Measurements from ENCODE around the gene MLXIP. TPM values are rescaled to one million over a fixed set of nuclear protein-coding genes. Genes with fewer than 3 reads are reported as not detected.

The MLXIP gene
- total RNA-seq, 1 experiment from 2014 or later = 46.3 TPM

DNA sequence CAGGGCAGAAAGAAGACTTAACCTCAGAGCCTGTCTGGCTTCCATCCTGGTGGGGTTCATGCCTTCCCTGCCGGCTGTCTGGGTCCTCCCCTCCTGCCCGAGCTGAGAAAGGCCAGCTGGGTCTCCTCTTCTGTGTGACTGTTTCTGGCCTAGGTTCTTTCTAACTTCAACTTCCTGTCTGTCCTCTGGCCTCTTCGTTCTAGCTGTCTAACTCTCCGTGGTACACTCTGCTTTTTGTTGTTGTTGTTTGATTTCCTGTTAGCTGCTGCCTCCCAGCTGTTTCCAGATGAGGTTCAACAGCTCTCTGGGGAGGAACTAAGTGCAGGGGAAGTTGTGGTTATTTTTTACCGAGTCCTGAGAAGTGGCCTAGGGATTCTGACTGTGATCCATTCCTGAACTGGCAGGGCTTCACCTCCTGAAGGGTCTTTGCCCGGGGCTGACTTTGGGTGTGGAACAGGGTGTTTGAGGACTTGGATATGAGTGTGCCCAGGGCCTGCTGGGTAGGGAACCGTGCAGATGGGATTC is 3.2 kb downstream of the MLXIP start:
- Histone ChIP-seq H3K27ac (ENCODE audit: low read depth, low read length) (no peak overlapping the region), H3K4me3 (replicated peaks in 1 of 2; ENCODE audit: low read depth in 1 of 2, low read length in 2 of 2) (no peak overlapping the region), H3K79me2 (ENCODE audit: insufficient read depth, low read length) (peaks cover 78% of the 10 kb centered on the region), H4K20me1 (ENCODE audit: insufficient read depth) (peaks cover 3% of the 10 kb centered on the region; the same call in 1 of the 2 replicates), H3K9me3 (ENCODE audit: control insufficient read depth in 1 of 2, insufficient read depth in 1 of 2, low read depth in 1 of 2, low read length in 2 of 2) (no peaks in the 10 kb centered on the region), H3K27me3 (ENCODE audit: insufficient read depth, low read length) (no peaks in the 10 kb centered on the region), H3K36me3 (ENCODE audit: control insufficient read depth in 1 of 2, insufficient read depth in 2 of 2, low read length in 2 of 2) (peaks cover 12 to 17% of the 10 kb centered on the region in 2 experiments; a peak in 3 of 4 replicates), H3K9ac (ENCODE audit: low read length) (no peak overlapping the region), H3K9me2 (ENCODE audit: insufficient read depth) (no peaks in the 10 kb centered on the region), H3K4me1 (ENCODE audit: control insufficient read depth in 1 of 2, insufficient read depth in 2 of 2, low read length in 2 of 2) (peaks cover 17 to 30% of the 10 kb centered on the region in 2 experiments), H3K4me2 (ENCODE audit: low read length) (no peak overlapping the region), H2AFZ (ENCODE audit: low read depth, low read length, poor library complexity, severe bottlenecking) (no peak overlapping the region)
- intact Hi-C loops (cut with micrococcal nuclease) = no loop called here
- ChIA-PET CTCF (interaction anchor here (0.6 kb wide), 1 partner anchor 25 kb away, joined by 5 read pairs; no protein-coding TSS in a partner anchor), RAD21 (ENCODE audit: low non-redundant PET in 1 of 2, low total read pairs in 2 of 2, uncharacterized antibody in 2 of 2, unreplicated experiment in 2 of 2) (no interaction called here), POLR2A (interaction anchor here (1.3 kb wide), 1 partner anchor 41 kb away, joined by 3 read pairs; no protein-coding TSS in a partner anchor)
- no TSS peak for BruUV-seq (replicated peaks)
- no peak for DNase-seq (ENCODE audit: low read depth, low spot score)
- no peak for ATAC-seq
- TF ChIP-seq EZH2 (IDR thresholded peaks at IDR 0.05) (no peak), POLR2AphosphoS5 (IDR thresholded peaks at IDR 0.05; ENCODE audit: low read depth, low read length) (no peak), FOSL1 (IDR thresholded peaks at IDR 0.05; ENCODE audit: low read depth) (no peak), SP1 (IDR thresholded peaks at IDR 0.05; ENCODE audit: low read depth) (no peak), POLR2A (IDR thresholded peaks at IDR 0.05; ENCODE audit: borderline replicate concordance, extremely low read depth, insufficient read depth, insufficient read length) (no peak), TCF7L2 (IDR thresholded peaks at IDR 0.05; ENCODE audit: borderline replicate concordance, extremely low read depth, insufficient read depth, insufficient read length) (no peak), ZBTB33 (IDR thresholded peaks at IDR 0.05; ENCODE audit: extremely low read depth, insufficient replicate concordance, low read length) (no peak), EGR1 (IDR thresholded peaks at IDR 0.05; ENCODE audit: low read depth) (no peak), RAD21 (IDR thresholded peaks at IDR 0.05; ENCODE audit: low read depth) (no peak), YY1 (IDR thresholded peaks at IDR 0.05; ENCODE audit: extremely low read depth, insufficient replicate concordance, low read depth, low read length) (no peak), ZNF274 (IDR thresholded peaks at IDR 0.05; ENCODE audit: low read depth, low read length) (no peak), JUND (IDR thresholded peaks at IDR 0.05) (no peak), ZFX (IDR thresholded peaks at IDR 0.05) (no peak)
- TF ChIP-seq, protein P1, sequence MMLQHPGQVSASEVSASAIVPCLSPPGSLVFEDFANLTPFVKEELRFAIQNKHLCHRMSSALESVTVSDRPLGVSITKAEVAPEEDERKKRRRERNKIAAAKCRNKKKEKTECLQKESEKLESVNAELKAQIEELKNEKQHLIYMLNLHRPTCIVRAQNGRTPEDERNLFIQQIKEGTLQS (IDR thresholded peaks at IDR 0.05) = no peak
- TF ChIP-seq, protein P2, sequence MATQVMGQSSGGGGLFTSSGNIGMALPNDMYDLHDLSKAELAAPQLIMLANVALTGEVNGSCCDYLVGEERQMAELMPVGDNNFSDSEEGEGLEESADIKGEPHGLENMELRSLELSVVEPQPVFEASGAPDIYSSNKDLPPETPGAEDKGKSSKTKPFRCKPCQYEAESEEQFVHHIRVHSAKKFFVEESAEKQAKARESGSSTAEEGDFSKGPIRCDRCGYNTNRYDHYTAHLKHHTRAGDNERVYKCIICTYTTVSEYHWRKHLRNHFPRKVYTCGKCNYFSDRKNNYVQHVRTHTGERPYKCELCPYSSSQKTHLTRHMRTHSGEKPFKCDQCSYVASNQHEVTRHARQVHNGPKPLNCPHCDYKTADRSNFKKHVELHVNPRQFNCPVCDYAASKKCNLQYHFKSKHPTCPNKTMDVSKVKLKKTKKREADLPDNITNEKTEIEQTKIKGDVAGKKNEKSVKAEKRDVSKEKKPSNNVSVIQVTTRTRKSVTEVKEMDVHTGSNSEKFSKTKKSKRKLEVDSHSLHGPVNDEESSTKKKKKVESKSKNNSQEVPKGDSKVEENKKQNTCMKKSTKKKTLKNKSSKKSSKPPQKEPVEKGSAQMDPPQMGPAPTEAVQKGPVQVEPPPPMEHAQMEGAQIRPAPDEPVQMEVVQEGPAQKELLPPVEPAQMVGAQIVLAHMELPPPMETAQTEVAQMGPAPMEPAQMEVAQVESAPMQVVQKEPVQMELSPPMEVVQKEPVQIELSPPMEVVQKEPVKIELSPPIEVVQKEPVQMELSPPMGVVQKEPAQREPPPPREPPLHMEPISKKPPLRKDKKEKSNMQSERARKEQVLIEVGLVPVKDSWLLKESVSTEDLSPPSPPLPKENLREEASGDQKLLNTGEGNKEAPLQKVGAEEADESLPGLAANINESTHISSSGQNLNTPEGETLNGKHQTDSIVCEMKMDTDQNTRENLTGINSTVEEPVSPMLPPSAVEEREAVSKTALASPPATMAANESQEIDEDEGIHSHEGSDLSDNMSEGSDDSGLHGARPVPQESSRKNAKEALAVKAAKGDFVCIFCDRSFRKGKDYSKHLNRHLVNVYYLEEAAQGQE (IDR thresholded peaks at IDR 0.05; ENCODE audit: low read depth) = no peak

Measured in HCT116 (cell line).